Measurements from ENCODE around the gene ZMYM4.
"Not testable (repeated sequence)": the region's sequence is repeated elsewhere in the genome, so short reads cannot be mapped to it uniquely, and the experiment has no call there.

ZMYM4 gene

DNA sequence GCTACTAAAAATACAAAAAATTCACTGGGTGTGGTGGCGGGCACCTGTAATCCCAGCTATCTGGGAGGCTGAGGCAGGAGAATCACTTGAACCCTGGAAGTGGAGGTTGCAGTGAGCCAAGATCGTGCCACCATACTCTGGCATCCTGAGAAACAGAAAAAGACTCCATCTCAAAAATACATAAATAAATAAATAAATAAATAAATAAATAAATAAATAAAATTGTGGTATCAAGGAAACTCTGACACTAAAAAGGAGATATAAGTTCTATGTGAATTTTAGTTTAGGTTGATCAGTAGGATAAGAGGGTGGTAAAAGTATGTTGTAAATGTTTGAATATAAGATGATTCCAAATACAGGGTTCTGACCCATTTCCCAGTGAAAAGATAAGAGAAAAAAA is 63.1 kb downstream of the ZMYM4 start:
- not testable (repeated sequence) for DNase-seq

DNA sequence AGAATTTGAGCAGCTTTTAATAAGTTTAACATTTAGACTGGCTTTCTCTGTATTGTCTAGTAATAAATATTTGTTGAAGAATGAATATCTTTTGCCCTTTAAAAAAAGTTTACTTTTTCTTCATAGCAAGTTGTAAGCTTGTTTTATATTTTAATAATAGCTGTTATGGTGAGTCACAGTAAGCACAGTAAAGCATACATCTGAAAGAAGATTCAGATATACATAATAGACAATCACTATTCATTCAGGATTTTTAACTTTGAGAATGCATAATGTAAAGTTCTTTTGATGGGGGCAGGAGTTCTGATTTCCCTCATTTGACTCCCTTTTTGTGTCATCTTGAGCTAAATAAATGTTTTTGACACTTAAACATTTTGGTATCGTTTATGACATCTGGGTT is 66.0 kb downstream of the ZMYM4 start:
- DNase-seq = no peak

DNA sequence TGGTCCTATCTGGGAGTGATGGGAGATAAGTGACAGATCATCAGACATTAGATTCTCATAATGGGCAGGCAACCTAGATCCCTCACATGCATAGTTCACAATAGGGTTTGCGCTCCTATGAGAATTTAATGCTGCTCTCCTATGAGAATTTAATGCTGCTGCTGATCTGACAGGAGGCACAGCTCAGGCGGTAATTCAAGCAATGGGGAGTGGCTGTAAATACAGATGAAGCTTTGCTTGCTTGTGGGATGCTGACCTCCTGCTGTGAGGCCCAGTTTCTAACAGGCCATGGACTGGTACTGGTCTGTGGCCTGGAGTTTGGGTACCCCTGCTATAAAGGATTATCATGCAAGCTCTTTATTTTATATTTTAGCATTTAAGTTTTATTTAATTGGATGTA is 72.0 kb downstream of the ZMYM4 start:
- DNase-seq = no peak

DNA sequence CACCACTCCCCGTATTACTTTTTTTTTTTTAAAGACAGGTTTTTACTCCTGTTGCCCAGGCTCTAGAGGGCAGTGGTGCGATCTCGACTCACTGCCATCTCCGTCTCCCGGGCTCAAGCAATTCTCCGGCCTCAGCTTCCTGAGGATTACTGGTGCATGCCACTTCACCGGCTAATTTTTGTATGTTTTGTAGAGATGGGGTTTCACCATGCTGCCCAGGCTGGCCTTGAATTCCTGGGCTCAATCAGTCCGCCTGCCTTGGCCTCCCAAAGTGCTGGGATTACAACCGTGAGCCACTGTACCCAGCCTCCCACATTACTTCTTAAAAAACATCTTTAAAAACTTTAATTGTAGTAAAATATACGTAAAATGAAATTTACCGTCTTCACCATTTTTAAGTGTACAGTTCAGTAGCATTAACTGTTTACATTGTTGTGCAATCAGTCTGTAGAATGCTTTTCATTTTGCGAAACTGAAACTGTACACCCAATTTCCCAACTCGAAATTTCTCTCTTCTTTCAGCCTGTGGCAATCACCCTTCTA is 77.0 kb downstream of the ZMYM4 start:
- no peak for DNase-seq

DNA sequence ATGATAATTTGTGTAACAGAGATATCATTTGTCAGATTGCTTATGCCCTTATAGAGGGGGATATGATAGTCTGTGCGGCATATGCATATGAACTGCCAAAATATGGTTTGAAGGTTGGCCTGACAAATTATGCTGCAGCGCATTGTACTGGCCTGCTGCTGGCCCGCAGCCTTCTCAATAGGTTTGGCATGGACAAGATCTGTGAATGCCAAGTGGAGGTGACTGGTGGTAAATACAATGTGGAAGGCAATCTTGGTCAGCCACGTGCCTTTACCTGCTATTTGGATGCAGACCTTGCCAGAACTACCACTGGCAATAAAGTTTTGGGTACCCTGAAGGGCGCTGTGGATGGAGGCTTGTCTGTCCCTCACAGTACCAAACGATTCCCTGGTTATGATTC is 82.4 kb downstream of the ZMYM4 start:
- DNase-seq = no peak

DNA sequence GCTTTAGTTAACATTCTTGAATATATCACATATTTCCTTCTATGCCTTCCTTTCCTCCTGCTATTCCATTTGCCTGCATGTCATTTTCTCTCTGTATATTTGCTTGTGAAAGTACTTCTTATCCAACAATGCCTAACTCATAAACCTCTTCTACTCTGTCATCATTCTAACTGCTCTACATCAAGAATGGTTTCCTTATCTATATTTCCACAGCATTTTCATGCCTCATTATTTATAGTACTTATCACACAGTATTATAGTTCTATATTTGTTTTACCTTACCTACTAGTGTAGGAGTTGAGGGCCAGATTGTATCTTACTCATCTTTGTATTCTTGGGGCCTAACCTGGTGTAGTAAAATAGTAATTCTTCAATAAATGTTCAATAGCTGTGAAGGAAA is 91.5 kb downstream of the ZMYM4 start:
- no peak for DNase-seq

DNA sequence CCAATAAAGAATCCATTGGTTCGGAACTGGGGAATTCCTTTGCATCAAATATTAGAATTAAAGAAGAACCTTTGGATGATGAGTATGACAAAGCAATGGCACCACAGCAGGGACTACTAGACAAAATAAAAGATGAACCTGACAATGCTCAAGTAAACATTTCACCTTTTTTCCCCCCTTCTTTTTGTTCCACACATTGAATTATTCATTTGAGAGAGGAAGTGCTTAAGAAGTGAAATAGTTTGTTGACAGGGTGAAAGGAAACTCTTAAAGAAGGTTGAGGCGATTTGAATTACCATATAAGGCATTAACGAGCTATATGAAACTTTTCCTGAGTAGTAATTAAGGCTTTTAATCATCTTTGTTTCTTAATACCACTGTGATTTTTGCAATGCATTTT is 93.1 kb downstream of the ZMYM4 start:
- DNase-seq = no peak

DNA sequence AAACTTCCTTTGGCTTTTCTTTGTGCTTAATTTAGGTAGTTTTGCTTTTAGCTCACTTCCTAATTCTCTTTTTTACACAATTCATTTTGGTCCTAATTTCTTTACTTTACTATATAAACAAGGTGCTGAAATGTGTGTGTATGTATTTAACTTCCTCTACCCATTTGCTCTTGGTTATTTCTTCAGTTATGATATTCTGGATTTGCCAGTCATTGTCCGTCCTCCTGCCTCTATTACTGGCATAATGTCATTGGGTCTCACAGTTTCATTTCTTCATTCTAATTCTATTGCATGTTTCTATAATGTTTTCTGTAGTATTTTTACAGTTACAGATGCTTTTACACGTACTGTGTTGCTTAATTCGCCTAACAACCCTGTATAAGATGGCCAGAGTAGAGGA is 96.2 kb downstream of the ZMYM4 start:
- DNase-seq = no peak

DNA sequence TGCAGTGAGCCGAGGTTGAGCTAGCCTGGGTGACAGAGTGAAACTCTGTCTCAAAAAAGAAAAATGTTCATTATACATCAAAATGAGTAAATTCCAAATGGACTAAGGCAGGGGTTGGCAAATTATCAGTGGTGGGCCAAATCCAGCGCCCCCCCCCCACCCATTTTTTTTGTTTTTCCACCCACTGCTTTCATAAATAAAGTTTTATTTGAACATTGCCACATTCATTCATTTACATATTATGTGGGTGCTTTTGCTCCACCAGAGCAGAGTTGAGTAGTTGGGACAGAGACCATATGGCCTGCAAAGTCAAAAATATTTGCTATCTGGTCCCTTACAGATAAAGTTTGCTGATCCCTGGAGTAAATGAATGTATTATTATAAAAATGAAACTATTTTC is 99.4 kb downstream of the ZMYM4 start:
- DNase-seq = no peak

DNA sequence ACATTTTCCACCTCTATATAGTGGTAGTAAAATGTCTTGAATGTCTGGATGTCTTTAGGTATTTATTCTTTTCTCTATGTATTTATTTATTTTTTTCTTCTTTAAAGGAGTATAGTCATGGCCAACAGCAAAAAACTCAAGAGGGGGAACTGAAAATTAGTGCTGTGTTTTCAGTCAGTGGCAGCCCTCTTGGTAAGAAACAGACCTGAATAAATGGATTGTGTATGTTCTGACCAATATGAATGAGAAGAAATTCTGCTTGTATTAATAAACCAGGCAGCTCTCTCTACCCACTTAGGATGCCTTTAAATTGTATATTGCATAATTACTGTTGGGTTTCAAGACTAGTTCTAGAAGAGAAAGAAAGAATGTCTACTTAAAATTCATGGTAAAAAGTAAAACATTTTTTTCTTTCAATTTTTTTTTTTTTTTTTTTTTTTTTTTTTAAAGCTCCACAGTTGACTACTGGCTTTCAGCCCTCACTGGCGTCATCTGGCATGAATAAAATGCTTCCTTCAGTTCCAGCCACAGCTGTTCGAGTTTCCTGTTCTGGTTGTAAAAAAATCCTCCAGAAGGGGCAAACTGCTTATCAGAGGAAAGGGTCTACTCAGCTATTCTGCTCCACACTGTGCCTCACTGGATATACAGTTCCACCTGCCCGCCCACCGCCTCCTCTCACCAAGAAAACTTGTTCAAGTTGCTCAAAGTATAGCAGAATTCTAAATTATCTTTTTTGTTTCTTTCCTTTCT is 101.6 kb downstream of the ZMYM4 start:
- DNase-seq = no peak

DNA sequence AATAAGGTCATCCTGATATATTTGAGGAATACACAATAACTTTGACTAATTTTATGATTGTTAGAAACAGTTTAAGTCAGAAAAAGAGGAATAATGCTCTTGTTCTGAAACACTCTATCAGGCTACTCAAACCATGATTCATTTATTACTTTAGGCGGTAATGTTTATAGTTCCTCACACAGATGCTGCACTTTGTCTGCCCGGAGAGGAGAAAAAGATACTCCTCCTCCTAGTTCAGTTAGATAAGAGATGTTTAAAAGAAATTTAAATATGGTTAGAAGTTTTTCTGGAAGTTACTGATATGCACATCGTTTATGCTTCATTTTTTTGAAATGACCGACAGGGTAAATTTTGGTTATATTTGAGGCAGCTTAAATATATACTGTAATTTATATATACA is 103.0 kb downstream of the ZMYM4 start:
- DNase-seq = no peak

DNA sequence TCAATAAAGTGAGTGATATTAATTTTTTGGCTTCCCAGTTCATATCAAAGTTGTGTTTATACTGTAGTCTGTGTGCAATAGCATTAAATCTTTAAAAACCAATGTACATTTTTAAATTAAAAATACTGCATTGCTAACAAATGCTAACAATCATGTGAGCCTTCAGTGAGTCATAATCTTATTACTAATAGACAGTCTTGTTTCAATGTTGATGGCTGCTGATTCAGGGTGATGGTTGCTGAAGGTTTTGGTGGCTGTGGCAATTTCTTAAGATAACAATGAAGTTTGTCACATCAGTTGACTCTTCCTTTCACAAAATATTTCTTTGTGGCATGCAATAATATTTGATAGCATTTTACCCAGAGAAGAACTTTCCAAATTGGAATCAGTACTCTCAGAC is 109.0 kb downstream of the ZMYM4 start:
- no peak for DNase-seq

DNA sequence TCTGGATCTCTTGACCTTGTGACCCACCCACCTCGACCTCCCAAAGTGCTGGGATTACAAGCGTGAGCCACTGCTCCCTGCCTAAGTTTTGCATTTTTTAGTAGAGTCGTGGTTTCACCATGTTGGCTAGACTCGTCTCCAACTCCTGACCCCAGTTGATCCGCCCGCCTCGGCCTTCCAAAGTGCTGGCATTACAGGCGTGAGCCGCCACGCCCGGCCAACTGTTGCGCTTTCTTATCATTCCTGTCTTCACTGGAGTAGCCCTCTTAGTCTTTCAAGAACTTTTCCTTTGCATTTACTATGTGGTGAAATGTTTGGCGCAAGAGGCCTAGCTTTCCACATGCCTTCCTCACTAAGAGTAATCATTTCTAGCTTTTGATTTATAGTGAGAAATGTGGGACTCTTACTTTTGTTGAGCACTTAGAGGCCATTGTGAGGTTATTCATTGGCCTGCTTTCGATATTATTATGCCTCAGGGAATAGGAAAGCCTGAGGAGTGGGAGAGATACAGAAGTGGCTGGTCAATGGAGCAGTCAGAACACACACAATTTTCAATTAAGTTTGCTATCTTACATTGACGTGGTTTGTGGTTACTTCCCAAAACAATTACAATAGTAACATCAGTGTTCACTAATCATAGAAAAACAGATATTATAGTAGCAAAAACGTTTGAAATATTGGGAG is 111.0 kb downstream of the ZMYM4 start:
- DNase-seq = no peak

DNA sequence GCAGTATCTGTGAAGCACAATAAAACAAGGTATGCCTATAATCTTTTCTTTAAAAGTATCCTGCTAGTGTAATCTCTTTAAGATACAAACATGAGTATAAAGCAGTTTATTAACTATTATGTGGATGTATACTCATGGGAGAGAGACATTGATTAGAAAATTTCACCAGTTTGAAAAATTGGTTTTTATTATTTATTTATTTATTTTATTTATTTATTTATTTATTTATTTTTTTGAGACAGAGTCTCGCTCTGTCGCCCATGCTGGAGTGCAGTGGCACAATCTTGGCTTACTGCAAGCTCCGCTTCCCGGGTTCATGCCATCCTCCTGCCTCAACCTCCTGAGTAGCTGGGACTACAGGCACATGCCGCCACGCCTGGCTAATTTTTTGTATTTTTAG is 111.6 kb downstream of the ZMYM4 start:
- not testable (repeated sequence) for DNase-seq

DNA sequence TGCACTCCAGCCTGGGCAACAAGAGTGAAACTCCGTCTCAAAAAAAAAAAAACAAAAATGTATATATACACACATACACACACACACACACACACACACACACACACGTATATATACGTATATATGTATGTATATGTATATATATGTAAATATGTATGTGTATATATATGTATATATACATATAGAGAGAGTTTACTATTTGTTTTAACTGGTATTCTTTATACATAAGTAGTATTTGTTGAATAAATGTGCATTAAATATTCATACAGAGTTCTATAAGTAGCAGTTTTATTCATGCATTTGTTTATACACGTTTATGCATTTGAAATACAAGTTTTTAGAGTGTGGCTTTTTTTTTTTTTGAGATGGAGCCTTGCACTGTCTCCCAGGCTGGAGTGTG is 113.6 kb downstream of the ZMYM4 start:
- DNase-seq = no peak

DNA sequence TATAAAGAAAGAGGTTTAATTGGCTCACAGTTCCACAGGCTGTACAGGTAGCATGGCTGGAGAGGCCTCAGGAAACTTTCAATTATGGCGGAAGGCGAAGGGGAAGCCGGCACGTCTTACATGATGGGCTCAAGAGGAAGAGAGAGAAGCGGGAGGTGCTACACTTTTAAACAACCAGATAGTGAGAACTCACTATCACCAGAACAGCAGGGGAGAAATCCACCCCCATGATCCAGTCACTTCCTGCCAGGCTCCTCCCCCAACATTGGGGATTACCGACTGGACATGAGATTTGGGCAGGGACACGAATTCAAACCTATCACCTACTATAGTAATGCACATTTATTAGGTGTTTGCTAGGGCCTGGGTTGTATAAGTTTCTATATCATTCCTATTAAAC is 117.8 kb downstream of the ZMYM4 start:
- DNase-seq = no peak

DNA sequence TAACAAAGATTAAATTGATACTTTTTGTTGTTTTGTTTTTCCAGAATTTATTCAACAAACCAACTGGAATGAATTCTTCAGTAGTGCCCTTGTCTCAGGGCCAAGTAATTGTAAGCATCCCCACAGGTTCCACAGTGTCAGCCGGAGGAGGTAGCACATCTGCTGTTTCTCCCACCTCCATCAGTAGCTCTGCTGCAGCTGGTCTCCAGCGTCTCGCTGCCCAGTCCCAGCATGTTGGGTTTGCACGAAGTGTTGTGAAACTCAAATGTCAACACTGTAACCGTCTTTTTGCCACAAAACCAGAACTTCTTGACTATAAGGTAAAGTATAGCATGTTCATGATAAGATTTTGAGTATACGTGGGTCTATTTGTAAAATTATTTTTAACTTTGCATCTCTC is 118.5 kb downstream of the ZMYM4 start:
- DNase-seq = no peak

DNA sequence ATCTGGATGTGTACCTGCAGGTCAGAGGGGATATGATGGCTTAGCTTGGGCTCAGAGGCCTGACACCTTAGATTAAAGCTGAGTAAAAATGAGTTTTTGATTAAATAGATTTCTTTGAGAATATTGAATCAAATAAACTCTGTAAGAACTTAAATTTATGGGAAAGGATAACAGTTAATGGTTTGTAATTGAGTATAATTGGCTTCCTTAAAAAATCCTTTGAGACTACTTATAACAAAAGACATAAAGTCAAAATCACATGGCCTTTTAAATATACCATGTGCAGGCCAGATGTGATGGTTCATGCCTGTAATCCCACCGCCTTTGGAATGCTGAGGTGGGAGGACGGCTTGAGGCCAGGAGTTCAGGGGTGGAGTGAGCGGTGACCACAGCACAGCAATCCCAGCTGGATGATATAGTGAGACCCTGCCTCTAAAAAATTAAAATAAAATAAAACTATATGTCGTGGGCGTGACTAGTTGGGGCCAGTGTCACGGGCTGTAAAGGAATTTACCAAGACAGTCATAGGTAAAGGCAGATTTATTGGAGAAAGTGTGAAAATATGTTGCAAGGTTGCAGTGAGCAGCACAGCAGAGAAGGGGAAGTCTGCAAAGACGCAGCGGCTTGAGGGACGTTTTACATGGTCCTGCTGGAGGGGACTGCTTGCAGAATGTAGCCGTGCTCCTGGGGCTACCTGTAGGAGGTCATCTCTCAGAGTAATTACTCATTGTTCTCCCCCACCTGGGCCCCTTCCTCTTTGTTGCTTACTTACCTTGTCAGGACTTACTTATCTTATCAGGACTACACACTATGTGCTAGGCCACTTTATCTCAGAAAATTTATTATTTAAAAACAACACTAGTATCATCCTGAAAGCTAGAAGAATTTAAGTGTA is 122.3 kb downstream of the ZMYM4 start:
- DNase-seq = no peak

DNA sequence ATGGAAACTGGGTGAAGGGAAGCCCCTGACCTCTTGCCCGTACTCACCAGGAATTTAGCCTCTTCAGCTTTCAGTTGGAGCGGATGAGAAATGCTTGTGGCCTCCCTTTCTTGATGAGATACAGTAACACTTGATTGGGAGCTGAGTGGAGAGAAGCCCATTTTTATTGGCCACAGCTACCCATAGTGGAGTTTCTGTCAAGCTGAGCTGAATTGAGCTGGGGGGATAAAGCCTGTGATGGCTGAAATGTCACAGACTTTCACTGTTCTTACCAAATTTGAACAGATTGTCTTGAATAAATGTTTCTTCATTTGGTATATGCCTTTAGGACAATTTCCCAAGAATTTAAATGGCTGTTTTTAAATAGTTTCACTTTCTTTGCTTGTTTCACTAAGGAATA is 125.9 kb downstream of the ZMYM4 start:
- no peak for DNase-seq

DNA sequence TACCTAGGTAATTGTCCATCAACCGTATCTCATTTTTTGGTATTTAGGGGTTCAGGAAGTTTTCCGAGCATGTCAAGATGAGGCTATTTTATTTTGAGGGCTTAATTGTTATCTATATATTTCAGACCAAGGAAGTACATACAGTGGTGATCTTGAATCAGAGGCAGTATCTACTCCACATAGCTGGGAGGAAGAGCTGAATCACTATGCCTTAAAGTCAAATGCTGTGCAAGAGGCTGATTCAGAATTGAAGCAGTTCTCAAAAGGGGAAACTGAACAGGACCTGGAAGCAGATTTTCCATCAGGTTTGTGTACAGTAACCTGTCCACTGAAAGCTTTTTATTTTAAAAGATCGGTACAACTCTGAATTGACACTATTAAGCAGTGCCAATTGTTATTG is 130.2 kb downstream of the ZMYM4 start:
- no peak for DNase-seq

DNA sequence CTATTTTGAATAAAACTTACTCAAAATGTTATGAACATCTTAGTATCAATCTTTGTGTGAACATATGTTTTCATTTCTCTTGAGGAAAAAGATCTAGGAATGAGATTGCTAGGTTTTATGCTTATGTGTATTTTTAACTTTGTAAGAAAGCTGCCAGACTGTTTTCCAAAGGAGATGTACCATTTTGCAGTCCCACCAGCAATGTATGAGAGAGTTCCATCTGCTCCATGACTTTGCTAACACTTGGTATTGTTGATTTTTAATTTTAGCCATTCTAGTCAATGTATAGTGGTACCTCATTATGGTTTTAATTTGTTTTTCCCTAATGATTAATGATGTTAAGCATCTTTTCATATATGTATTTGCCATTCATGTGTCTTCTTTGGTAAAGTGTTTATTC is 132.5 kb downstream of the ZMYM4 start:
- DNase-seq = no peak

DNA sequence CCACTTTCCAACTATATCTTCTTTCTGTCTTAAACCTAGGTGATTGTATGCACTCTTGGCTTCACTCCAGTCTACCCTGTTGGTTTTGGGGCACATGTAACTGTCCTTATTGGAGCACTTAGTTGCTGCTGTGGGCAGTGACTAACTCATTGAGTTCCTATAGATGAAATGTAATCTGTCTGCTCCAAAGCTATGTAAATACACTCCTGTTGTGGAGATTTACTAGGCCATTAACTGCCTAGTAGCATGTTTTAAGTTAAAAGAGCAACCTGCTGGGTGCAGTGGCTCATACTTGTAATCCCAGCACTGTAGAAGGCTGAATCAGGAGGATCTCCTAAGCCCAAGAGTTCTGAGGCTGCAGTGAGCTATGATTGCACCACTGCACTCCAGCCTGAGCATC is 137.6 kb downstream of the ZMYM4 start:
- DNase-seq = no peak

DNA sequence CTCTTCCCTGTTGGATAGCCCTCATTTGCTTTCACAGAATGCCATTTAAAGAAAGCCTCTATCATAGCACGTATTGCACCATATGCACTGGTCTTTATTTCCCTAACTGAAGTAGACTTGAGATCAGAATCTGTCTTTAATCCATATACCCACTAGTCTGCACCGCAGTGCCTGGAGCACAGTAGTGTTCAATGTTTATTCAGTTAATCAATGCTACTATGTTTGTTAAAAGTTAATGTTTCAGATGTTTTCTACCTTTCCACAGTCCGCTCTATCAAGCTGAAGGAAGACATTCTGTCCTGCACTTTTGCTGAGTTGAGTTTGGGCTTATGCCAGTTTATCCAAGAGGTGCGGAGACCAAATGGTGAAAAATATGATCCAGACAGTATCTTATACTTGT is 139.2 kb downstream of the ZMYM4 start:
- no peak for DNase-seq

DNA sequence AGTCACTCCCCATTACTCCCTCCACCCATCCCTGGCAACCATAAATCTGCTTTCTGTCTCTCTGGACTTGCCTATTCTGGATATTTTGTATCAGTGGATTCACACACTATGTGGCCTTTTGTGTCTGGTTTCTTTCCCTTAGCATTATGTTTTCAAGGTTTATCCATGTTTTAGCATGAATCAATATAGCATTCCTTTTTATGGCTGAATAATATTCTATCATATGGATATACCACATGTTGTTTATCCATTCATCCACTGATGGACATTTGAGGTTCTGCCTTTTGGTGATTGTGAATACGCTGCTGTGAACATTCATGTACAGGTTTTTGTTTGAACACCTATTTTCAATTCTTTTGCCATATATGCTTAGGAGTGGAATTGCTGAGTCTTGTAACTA is 140.4 kb downstream of the ZMYM4 start:
- no peak for DNase-seq
